A673 (cell line): ENCODE results near the gene PHF1. TPM values are rescaled to one million over a fixed set of nuclear protein-coding genes. Genes with fewer than 3 reads are reported as not detected.
A peak's percentile ranks its signal among the peaks of the same experiment; 100 is the strongest.

Experiments
- BruUV-seq: library from RNA; stranded (reverse); fragments of 400-500 nt; replicated peaks from 2 replicates; lab custom pipeline; 2021; lab: Mats Ljungman, UMichigan
- CTCF ChIA-PET: fragments of 300-600 bp; sonication (Branson Sonifier 250); formaldehyde crosslinking; loops from one replicate; lab custom pipeline; 2022; ENCODE audit warnings: antibody characterized with exemption; lab: Charles Lee
- POLR2A ChIA-PET: fragments of 300-600 bp; sonication (Branson Sonifier 250); formaldehyde crosslinking; loops from one replicate; lab custom pipeline; 2022; ENCODE audit warnings: antibody characterized with exemption; ENCODE audit not compliant: low non-redundant PET; lab: Charles Lee
- DNase-seq: peaks from one replicate; pipeline ENCODE4 v3.0.0-alpha.2; 2015; ENCODE audit warnings: low spot score
- H3K27ac ChIP-seq: fragments of 200-600 bp; sonication (generic); 2 replicates; pipeline ENCODE4 v1.5.1; 2016; ENCODE audit warnings: mixed run types, low read depth, mild to moderate bottlenecking, mixed read lengths, antibody characterized with exemption, low read length; ENCODE audit not compliant: poor library complexity, severe bottlenecking
- H3K27me3 ChIP-seq: fragments of 200-600 bp; sonication (generic); replicated peaks from 2 replicates; pipeline ENCODE4 v1.6.1; 2017; ENCODE audit warnings: mixed run types, low read depth, mild to moderate bottlenecking, mixed read lengths, antibody characterized with exemption, low read length; ENCODE audit not compliant: insufficient read depth, poor library complexity
- H3K36me3 ChIP-seq: fragments of 200-600 bp; sonication (generic); 2 replicates; pipeline ENCODE4 v1.6.1; 2016; ENCODE audit warnings: mixed run types, mild to moderate bottlenecking, mixed read lengths, antibody characterized with exemption, low read length; ENCODE audit not compliant: insufficient read depth, poor library complexity, severe bottlenecking
- H3K4me1 ChIP-seq: fragments of 200-600 bp; sonication (generic); 2 replicates; pipeline ENCODE4 v1.6.1; 2017; ENCODE audit warnings: mixed run types, mild to moderate bottlenecking, mixed read lengths, antibody characterized with exemption, low read length; ENCODE audit not compliant: insufficient read depth, poor library complexity, severe bottlenecking
- H3K4me3 ChIP-seq: fragments of 200-600 bp; sonication (generic); 2 replicates; pipeline ENCODE4 v1.5.1; 2016; ENCODE audit warnings: low read depth, mixed run types, mild to moderate bottlenecking, mixed read lengths, low read length; ENCODE audit not compliant: poor library complexity, severe bottlenecking
- H3K9me3 ChIP-seq: fragments of 200-600 bp; sonication (generic); 2 replicates; pipeline ENCODE4 v1.6.1; 2016; ENCODE audit warnings: mixed run types, low read depth, mild to moderate bottlenecking, mixed read lengths, antibody characterized with exemption, low read length; ENCODE audit not compliant: poor library complexity, severe bottlenecking
- CTCF ChIP-seq: fragments of 300-800, 200-600 bp; sonication (generic); conservative IDR thresholded peaks from 2 replicates; pipeline ENCODE4 v1.5.1; 2017; ENCODE audit warnings: low read depth, mild to moderate bottlenecking, antibody characterized with exemption, low read length, moderate library complexity, mixed read lengths
- EZH2 ChIP-seq: fragments of 200-600 bp; sonication (generic); IDR thresholded peaks from 2 replicates; pipeline ENCODE4 v1.6.1; 2017; ENCODE audit warnings: borderline replicate concordance, low read depth, mild to moderate bottlenecking, mixed read lengths, antibody characterized with exemption, low read length; ENCODE audit not compliant: poor library complexity, severe bottlenecking
- intact Hi-C: fragments of 100-400 bp; cut with micrococcal nuclease; formaldehyde crosslinking; loops from one replicate; pipeline ENCODE4 v1.10.0; 2022; ENCODE audit not compliant: unreplicated experiment
- total RNA-seq: library from RNA; stranded (reverse); gene quantifications from 2 replicates; pipeline ENCODE4 v1.2.3, GENCODE V29; 2021

PHF1 gene
- total RNA-seq, 1 experiment from 2014 or later: 53.5 TPM

GRCh38 chr6:33413241-33414120 is 2.7 kb downstream of the PHF1 start:
- DNase-seq: no peak
- CTCF ChIA-PET: no interaction called here
- TF ChIP-seq EZH2: no peak
- POLR2A ChIA-PET: no interaction called here
- H3K4me1 ChIP-seq: peaks cover 20% of the 10 kb centered on the region
- H3K9me3 ChIP-seq: no peaks in the 10 kb centered on the region
- peaks cover 45% of the 10 kb centered on the region for H3K36me3 ChIP-seq
- H3K4me3 ChIP-seq: no peak overlapping the region
- H3K27me3 ChIP-seq: no peaks in the 10 kb centered on the region
- BruUV-seq: no TSS peak
- H3K27ac ChIP-seq: no peak overlapping the region
- intact Hi-C loops: loop anchor here (10.0 kb wide), 1 partner anchor 99 kb away; the partner anchor contains the start of genes TAPBP and ZBTB22

- Histone ChIP-seq H3K4me1 (peaks cover 25% of the 10 kb centered on the region), H3K36me3 (peaks cover 45% of the 10 kb centered on the region), H3K4me3 (no peak overlapping the region), H3K27ac (no peak overlapping the region), H3K9me3 (no peaks in the 10 kb centered on the region), H3K27me3 (no peaks in the 10 kb centered on the region)
- TF ChIP-seq EZH2: no peak
- TF ChIP-seq CTCF: peak; percentile 59
- BruUV-seq: no TSS peak
- ChIA-PET CTCF (no interaction called here), POLR2A (interaction anchor here (0.6 kb wide), 1 partner anchor 19 kb away, joined by 5 read pairs; no protein-coding TSS in a partner anchor)
- intact Hi-C loops: loop anchor here (10.0 kb wide), 1 partner anchor 100 kb away; the partner anchor contains the start of genes TAPBP and ZBTB22
- peak; percentile 52 for DNase-seq
These were observed 3.9 kb downstream of the PHF1 start for GRCh38 chr6:33414592-33415271.

- peaks cover 45% of the 10 kb centered on the region for H3K36me3 ChIP-seq
- ChIA-PET POLR2A (no interaction called here), CTCF (no interaction called here)
- no peaks in the 10 kb centered on the region for H3K27me3 ChIP-seq
- TF ChIP-seq EZH2 (no peak), CTCF (no peak)
- no peak overlapping the region for H3K27ac ChIP-seq
- BruUV-seq: no TSS peak
- no peak overlapping the region for H3K4me3 ChIP-seq
- no peak for DNase-seq
- intact Hi-C loops: loop anchor here (10.0 kb wide), 1 partner anchor 101 kb away; the partner anchor contains the start of genes TAPBP and ZBTB22
- H3K9me3 ChIP-seq: no peaks in the 10 kb centered on the region
- H3K4me1 ChIP-seq: peaks cover 24% of the 10 kb centered on the region
These were observed 5.0 kb downstream of the PHF1 start for GRCh38 chr6:33415831-33416230.
